Activated CD4-positive, alpha-beta T cell treated with anti-CD3 and anti-CD28 coated beads, Interleukin-2, Interleukin-6, amounts not matched to agents 100 ng/mL and 50 ng/mL, durations not matched to agents 16 hours and 8 hours (primary cell): ENCODE measurements around the gene PRAC1.
A peak's percentile ranks its signal among the peaks of the same experiment; 100 is the strongest.

Source experiments
- DNase-seq: peaks from one replicate; pipeline ENCODE4 v3.0.0-alpha.2; 2020

The PRAC1 gene

DNA sequence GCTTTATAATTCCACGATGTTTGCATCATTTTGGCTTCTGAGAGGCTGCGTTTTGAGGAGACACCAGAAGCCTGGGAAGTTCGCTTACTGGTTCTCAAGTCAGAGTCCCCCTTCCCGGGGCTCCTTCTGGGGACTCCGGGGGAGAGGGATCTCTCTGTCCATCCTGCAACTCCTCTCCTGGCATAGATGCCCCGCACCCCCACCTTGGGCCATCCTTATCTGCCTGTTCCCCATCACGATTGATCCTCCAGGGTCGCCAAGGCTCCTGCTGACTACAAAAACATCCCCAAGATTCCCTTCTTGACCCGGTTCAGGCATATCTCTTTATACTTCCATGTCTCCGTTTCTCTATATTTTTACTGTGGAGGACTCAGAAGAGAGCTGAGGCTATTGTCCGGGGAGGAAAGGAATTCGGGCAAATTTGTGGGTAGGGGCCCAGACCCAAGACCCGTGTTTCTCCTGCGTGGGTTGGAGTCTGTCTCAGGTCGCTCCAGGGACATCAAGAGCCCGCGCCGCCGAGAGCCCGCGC lies 24.7 kb upstream of the PRAC1 start:
- no peak for DNase-seq

DNA sequence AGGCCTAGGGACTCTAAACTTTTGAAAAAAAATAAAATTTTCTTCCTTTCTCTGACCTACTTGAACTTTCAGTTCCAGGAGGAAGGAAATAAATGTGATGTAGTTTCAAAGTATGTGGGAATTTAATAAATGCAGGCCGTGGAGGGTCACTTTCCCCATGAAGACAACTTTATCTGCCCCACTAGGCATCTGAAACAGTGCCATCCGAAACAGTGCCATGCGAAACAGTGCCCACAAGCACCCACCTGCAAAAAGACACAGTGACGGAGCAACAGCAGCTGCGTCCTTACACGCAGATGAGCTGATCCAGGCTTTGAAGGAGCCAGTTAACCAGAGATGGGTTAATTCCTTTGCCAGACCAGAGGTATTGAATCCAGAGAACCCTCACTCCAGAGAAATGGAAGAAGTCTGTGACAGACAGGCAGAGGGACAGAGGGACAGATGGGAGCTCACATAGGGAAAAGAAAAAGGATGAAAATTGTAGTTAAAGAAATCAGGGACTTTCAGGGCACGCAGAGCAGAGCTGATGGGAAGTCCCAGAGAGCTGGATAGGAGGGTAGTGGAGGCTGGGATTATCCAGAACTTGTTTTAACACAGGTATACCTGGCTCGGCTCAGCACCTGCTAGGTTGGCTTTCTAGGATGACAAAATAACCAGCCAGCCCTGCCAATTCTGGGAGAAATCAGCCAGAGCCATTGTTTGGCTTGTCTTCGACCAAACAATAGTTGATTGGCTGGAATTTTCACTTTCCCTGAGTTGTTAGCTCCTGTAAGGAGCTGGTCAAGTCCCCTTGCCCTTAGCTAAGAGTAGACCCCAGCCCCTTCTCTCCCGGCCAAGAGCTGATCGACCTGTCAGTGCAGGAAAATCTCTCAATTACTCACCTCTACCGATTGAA lies 23.3 kb upstream of the PRAC1 start:
- no peak for DNase-seq

DNA sequence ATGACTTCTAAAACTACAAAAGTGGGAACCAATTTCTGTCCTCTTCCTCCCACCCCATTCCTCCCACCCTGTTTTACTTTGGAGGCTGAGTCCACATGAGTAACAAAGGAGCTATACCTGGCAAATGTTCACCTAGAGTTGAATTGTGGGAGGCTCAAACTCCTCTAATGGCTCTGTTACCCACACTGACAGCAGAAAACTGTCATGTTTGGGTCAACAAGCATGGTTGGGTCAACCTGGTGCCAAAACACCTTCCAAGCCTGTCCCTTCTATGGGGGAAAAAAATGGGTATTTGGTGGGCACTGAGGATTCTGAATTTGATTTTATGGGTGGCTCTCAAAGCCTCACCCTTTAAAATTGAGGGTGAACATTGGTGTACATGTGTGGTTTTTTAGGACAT lies 18.2 kb upstream of the PRAC1 start:
- no peak for DNase-seq

DNA sequence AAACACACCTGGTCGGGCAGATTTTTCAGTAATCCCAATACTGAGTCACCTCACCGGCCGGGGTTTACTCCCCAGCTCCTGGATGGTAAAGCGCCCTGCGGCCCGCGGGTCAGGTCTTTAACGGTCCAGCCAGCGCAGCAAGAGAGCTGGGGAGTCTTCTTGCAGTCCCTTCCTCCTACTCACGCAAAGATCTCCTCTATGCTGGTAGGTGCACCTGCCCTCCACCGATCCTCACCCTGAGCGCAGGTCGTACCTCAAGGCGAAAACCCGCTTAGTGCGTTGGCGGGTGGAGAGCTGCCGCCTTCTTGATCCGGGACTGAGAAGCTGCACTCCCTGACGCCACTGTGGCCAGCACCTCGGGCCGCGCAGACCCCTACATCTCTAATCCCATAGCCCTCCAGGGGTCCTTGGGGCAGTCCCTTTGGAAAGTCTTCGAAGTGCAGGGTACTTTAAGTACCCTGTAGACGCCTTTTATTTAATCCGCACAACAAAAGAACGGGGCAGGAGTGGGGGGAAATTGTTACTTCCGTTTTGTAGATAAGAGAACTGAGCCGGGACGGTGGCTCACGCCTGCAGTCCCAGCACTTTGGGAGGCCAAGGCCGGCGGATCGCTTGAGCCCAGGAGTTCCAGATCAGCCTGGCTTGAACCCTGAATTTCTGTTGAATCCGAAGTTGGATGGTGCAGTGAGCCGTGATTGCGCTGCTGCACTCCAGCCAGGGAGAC lies 16.6 kb upstream of the PRAC1 start:
- no peak for DNase-seq

DNA sequence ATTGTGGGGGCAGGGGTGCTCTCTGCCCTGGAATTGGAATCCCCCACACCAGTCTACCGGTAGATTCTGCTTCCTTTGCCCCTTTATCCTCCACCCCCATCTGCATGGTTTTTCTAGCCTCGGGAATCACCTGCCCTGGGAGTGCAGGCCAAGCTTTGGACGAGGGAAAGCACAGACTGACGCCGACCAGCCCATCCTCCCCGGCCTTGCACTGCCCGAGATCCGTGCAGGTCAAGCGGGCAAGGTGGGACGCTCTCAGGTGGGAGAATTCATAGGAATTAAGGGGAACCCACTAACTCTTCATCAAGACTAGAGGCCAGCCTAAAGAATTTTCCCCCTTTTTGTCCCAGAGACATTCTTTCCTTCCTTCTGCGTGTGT lies 16.1 kb upstream of the PRAC1 start:
- DNase-seq, result no peak

DNA sequence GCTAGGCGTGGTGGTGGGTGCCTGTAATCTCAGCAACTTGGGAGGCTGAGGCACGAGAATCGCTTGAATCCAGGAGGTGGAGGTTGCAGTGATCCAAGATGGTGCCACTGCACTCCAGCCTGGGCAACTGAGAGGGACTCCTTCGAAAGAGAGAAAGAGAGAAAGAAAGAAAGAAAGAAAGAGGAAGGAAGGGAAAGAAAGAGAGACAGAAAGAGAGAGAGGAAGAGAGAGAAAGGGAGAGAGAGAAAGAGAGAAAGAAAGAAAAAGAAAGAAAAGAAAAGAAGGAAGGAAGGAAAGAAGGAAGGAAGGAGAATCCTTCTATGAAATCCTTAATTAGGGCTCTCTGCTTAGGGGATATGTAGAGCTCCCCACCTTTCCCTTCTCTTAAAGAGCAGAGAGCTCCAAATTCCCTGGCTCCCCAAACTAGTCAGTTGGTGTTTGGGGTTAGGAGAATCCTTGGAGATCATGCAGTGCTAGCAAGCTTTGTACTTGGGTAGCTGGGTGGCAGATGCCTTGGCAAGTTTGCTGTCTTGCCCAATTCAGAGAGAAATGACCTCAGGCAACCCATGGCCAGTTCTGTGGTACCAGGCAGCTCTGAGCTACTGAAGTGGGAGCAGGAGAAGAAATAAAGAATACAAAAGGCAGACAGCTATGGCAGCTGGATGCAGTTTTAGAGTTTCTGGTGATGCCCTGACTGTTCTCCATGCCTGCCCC lies 15.2 kb upstream of the PRAC1 start:
- no peak for DNase-seq

DNA sequence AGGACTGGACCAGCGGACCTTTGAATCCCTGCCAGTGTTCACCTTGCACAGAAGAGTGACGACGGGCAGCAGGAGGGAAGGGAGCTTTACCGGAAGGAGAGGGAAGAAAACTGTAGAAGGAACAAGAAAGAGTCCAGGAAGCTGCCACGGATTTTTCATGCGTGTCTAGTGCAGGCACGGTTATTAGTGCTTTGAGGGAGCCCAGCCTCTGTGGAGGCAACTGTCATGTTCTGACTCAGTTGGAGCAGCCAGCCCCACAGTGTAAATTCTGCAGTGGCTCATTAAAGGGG lies 12.7 kb upstream of the PRAC1 start:
- DNase-seq, result no peak

DNA sequence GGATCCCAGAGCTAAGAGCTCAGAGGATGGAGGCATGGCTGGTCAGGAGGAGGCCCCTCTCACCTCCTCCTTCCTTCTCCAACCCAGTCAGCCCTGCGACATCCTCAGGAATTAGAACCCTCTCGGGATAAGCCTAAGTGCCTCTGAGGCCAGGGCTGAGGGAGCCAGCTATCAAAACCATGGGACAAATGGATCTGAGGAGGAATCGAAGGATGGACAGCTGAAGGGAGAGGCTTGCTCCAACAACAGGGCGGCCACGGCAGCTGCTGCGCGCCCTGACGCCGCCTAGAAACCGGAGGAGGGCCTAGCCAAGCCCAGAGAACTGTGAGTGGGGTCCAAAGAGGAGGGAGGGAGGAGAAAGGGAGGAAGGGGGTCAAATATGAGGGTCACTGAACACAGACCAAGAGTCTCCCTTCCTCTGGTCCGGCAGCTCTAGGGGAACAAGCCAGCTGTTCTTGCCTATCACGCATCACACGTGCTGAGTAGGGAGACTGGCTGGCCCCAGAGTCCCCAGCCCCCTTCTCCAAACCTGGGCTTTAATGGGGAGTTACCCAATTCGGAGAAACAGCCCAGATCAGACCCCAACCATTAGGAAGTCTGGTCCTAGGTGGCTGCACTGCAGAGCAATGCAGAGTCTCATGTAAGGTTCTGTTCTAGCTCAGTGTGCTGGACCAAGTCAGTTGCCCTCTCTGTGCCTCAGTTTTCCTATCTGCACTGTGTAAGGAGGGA lies 12.2 kb upstream of the PRAC1 start:
- no peak for DNase-seq

DNA sequence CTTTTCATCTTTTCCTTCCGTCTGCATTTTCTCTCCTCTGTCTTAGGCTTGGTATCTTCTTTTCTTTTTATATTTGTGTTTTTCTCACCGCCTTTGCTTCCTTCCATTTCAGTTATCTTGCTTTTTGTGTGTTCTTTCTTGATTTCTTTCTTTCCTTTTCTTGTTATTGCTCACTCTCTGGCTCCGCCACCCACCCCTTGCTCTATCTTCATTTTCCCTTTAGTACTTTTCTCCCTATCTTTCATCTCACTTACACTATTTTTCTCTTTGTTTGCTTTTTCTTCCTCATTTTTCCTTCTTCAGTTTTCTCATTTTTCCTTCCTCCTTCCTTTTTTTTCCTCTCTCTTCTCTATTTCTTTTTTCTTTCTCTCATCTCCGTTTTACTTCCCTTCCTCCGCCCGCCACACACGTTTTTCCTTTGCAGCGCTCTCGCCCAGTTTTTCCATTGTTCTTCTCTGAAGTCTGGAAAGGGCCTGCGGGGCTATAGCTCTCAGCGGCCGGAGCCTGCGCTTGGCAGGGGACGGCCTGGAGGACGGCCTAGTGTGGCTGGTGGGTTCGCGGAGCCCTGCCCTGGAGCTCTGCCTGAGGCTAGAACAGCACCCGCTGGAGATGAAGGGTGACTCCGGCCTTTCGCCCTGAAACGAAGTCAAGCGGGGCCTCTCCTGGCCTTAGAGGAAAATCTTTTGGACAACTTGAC lies 11.5 kb upstream of the PRAC1 start:
- no peak for DNase-seq

DNA sequence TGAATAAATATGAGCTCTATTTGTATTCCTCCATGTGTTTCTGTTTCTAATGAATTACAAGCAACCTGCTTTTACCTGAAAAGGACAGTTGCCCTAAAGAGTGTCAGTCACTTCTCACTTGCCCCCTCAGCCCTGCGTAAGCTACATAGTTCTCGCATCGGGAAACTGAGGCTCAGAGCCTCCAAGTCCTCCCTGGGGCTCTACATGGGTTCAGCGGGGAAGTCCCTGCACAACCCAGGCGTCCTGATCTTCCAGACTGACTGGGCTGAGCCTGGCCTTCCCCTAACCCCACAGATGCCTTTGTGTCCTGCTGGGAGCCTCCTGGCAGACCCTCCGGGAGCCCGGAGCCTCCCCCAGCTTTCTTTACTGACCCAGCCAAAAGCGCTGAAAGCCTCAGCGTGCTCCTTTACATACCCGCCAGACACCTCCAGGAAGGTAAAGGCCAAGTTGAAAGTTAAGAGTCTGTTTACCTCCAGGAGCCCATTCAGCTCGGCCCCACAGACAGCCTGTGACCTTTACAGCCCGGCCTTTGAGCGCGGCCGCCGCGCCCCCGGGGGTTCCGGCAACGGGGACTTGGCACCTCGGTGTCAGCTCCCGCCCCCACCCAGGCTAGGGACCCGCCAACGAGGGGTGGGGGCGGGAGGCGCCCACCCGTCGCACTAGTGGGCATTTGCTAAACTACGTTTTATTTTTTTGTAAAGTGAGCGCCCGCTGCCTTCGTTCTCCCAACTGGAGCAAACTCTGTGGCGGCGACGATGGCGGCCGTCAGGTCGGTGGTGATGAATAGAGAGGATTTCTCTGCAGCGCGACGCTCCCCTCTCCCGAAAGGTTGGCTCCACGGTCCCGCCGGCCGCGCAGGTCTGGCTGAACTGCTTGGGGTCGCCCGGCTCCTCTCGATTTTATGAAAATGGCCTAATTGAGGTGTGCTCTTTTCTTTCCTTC lies 10.6 kb upstream of the PRAC1 start:
- no peak for DNase-seq

DNA sequence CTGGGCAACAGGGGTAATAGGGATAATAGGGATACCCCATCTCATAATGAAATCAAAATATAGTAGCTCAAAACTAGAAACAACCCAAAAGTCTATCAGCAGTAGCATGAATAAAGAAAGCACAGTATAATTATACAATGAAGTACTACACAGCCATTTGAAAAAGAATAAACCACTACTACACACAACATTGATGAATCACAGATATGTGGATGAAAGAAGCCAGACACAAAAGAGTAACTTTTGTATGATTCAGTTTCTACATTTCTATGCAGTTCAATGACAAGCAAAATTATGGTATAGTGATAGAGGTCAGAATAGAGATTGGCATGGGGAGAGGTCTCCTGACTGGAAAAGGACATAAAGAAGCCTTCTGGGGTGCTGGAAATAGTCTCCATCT lies 9.0 kb upstream of the PRAC1 start:
- DNase-seq, result no peak

DNA sequence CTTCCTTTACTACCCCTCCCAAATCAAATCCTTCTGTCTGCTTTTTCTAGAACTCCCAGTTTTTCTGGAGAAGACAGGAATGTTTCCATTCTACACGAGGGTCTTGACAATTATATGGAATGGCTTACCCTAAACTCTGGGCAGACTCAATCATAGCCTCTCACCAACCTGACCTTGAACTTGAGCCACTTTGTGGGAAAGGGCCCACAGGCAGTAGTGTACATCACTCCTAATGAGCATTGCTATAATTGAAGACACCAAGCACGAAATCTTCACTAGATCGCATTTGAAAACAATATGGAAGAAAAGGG lies 7.9 kb upstream of the PRAC1 start:
- no peak for DNase-seq

DNA sequence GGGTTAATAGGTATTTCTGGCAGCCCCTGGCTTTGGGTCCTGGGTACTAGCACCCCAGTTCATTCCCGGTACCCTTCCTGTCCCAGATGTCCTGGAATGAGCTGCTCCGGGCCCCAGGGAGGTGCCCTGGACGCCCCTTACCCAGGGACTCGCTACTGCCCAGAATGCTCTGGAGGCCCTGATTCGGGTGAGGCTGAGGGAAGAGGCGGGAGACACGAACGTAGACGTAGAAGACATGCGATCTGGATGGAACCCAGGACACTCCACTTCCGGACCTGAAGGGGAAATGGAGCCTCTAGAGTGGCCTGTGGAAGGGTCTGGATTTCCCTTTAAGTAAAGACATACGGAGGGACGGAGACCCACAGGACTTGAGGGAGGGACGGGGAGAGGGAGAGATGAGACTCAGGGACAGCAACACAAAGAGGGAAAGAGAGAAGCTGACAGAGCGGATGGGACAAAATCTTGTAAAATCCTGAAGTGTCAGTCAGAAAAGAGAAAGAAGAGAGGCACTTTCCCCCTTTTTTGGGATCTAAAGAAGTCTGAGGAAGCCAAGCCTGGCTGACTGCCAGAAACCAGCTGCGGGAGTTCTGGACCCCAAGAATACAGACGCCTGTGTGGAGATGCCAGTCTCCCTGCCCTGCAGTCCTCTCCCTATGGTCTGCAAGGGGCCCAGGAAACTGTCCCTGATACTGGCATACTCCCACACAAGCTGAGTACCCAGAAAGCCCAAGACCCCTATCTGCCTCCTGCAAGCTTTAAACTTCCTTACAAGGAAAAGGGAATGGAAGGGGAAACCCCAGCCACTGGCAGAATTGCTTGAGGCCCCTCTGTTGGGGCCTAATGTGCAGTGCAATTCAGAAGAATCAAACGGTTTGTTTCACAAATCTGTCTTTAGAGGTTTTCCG lies 7.3 kb upstream of the PRAC1 start:
- no peak for DNase-seq

DNA sequence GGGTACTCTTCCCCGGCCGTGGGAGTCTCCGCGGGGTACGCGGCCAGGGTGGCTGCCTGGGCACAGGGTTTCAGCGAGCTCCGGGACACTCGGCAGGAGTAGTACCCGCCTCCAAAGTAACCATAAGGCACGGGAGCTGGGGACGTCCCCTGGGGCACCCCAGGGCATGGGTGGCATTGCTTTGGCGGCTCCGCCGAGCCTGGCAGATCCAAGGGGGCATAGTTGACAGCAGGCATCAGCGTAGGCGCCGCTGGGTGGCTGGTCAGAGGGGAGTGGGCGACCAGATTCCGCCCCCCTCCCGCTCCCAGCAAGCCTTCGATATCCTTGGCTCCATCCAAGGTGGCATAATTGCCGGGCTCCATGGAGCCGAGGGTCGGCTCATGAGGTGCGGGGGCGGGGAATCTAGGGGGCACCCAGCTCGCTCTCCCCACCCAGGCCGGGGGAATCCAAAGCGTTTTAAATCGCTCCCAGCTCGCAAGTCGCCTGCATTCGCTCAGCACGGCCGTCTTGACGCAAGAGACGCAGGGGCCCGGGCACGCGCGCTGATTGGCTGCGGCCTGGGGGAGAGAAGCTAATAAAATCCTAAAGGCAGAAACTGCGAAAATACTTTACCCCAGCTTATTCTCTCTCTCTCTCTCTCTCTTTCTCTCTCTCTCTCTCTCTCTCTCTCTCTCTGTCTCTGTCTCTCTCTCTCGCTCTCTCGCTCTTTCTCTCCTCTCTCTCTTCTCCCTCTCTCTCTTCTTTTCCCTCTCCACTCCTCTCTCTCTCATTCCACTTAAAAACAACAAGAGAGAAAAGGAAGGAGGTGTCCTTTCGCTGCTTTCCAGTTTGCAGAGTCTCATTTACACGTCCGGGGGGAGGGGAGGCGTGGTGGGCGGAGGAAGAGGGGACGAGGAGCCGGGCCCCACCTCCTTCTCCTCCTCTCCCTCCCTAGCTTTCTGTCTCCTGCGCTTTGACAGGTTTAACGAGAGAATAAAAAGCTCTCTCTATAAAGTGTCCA lies 6.2 kb upstream of the PRAC1 start, which contains the start of gene HOXB13:
TSS of gene HOXB13 (minus strand) at position 519 of the 1,000 bp plus-strand sequence. CDS start at position 362, 157 bp downstream.
- DNase-seq, result peak; percentile 57

DNA sequence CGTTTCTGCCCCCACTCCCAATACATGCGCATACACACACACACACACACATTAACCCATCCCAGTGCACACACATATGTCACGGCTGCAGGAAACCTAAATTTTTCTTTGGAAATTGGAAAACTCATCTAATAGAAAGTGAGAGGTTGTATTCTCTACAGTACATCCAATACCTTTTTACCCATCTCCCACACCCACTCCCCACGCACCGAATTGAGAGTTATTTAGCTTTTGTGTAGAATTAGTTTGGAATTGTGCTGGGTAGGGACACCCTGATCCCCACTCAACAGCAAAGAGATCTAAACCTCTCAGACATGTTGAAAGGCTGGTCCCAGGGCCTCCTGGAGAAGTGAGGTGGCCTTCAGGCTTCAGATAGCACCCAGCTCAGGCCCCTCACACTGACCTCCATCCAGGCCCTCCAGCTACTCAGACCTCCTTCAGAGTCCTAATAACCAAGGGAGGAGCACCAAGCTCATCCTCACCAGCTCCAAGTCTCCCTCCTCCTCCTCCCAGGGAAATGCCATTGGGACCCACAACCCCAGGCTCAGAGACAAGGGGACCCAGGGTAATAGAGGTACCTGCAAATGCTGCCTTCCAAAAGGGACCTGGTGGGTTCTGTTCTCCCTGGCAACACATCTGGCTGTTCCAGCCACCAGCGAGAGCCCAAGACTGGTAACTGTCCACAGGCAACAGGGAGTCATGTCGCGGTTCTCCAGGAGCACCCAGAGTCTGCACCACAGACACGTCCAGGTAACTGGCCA lies 5.3 kb upstream of the PRAC1 start:
- no peak for DNase-seq

DNA sequence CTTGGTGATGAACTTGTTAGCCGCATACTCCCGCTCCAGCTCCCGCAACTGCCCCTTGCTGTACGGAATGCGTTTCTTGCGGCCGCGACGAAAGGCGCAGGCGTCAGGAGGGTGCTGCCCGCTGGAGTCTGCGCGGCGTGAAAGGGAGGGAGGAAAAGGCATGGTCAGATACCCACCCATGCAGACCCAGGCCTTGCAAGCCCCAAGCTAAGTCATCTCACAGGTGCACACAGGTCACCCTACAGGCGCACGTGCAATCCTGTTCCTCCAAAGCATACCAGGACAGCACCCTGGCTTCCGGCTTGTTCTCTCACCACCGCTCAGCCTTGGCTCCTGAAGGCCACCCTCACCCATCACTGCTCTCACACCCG lies 4.6 kb upstream of the PRAC1 start:
- no peak for DNase-seq

DNA sequence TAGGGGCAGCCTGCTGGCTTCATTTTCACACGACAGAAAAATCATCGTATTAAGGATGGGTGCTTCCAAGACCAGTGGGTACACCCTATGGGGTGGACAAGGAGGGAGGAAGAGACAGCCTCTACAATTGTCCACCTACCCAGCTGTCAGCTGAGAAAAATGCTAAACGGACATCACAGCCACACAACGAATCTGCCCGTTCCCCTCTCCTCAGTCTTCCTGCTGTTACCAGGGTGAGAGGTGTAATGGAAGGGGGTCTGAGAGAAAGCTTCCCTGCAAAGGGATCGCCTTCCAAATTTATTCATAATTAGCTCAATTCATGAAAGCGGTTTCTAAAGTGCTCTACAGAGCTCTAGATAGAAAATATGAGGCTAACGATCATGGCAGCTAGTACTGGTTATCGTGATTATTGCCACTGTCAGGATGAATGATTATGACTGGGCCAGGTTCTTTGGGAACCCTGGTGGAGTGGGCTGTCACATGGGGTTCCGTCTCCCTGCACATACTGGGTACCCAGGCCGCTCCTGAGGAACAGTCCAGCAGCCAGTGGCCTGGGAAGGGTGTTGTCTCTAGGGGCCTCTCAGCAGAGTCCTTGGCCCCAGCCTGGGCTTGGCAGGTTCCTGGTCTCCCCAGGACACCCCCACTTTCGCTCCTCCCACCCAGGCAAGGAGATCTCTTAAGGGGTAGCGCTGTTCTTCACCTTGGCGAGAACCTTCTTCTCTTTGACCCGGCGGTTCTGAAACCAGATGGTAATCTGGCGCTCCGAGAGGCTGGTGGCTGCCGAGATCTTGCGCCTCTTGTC lies 4.0 kb upstream of the PRAC1 start:
- DNase-seq, result no peak
